Smooth muscle cell of the brain vasculature (primary cell): ENCODE data around the gene FGF4.

ENCODE experiments used
- DNase-seq: peaks from one replicate; pipeline ENCODE4 v3.0.0-alpha.2; 2012; ENCODE audit warnings: low read depth, low spot score

The FGF4 gene

GRCh38 chr11:69726481-69726880 lies 48.7 kb downstream of the FGF4 start:
- no peak for DNase-seq

- no peak for DNase-seq
Measured at GRCh38 chr11:69726019-69726418, 49.1 kb downstream of the FGF4 start.

GRCh38 chr11:69721745-69722144 lies 53.4 kb downstream of the FGF4 start:
- DNase-seq: no peak

- DNase-seq: no peak
Measured at GRCh38 chr11:69721106-69721505, 54.0 kb downstream of the FGF4 start.
